ENCODE measurements around the gene MATCAP1.

MATCAP1 gene

DNA sequence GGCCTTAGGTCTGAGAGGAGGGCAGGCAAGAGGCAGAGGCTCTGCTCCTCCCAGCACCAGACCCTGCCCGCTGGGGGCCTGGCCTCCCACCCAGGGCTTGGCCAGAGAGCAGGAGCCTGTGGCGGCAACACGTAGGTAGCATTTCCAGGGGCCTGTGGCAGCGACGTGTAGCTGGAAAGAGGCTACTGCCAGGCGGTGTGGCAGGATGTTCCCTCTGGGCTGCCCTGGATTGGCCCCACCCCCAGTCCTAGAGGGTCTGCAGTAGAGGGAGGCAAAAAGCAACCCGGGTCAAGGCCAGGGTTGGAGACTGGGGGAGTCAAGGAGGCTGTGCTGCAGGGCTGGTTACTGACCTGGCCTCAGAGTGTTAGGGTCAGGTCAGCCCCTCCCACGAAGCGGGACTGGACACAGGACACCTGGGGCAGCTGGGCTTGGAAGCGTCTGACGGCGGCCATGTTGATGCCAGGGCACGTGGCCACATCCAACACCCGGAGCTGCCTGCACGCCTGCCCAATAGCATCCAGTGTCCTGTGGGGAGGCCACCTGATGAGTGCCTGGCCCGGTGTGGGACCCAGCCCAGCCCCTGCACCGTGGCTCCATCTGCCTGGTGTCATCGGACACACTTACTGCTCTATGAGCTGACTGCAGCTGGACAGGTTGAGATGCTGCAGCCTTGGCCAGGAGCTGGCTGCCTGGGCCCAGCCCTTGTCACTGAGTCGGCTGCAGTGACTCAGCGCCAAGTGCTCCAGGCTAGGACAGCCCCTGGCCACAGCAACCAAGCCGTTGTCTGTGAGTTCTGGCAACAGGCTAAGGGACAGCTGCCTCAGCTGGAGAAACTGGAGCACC is 23.7 kb upstream of the MATCAP1 start:
- no peak for DNase-seq

DNA sequence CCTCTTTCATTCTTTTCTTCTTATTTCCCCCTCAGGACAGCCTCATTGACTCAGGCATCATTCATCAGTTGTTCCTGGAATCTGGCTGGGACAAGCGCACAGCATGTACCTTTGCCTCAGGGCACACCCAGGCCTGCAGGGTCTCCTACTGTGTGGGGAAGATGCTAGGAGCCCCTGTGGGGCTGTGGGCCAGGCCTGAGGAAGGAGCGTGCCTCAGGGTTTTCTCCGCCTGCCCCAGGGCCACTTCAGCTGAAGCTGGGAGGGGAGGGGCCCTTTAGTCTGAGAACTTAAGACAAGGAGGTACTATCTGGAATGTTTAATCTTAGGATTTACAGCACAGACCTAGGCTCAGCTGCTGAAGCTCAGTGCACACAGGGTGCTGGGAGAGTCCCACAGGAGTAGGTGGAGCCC is 23.1 kb upstream of the MATCAP1 start:
- DNase-seq: no peak

DNA sequence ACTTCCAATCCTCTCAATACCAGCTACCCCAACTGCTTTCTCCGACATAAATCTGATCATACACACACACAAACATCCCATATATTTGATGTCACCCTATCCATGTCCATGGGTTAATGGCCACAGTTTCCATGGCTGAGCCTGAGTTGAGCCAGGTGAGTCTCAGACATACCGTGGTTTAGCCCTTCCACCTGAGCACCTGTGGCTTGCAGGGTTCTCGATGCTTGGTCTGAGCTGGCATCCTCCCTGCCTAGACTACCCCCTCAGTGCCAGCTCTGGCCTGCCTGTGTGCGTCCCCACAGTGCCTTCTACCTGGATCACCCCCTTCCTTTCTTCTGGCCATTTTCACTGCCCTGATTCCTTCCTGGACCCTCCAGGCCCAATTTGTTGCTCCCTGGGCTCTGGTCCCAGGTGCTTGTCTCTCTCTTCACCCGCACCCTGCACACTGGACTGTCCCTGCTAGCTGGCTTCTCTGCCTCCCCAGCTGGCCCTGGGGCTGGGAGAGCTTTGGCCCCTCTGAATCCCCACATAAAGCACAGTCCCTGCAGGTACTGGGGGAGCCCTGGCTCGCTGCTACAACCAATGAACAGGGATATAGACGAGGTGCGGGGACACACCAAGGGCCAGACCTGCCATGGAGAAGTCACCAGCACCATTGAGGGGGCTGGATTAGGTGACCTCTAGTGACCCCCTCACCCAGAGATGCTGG is 22.5 kb upstream of the MATCAP1 start:
- no peak for DNase-seq

DNA sequence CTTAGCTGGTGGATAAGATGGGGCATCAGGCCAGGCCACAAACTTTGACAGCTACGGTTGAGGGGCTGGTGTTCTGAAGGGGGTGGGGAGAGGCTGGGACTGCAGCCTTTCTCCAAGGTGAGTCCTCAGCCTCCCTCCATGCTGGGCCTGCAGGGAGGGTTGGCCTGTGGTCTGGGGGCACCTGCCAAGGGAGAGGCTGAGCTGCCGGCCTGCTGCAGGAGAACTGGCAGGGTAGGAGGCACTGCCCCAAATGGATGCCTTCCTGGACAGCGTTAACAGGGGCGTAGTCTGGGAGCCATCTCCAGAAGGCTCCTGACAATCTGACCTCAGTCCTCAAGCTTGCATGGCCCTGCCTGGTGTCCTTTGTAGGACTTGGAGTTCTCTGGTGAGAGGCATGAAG is 20.3 kb upstream of the MATCAP1 start:
- no peak for DNase-seq

DNA sequence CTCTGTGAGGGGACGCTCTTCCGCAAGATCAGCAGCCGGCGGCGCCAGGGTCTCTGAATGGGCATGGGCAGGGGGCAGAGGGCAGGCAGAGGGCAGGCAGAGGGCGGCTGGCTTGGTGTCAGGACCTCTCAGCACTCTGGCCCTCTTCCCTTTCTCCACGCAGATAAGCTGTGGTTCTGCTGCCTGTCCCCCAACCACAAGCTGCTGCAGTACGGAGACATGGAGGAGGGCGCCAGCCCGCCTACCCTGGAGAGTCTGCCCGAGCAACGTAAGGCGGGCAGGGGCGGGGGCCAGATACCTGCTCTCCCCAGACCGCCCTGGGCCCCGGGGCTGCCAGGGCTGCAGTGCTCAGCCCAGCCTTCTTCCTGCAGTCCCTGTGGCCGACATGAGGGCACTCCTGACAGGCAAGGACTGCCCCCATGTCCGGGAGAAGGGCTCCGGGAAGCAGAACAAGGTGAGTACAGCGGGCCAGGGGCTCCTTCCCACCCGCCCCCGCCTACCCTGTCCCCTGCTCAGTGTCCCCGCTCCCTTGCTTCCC is 19.3 kb upstream of the MATCAP1 start:
- no peak for DNase-seq

DNA sequence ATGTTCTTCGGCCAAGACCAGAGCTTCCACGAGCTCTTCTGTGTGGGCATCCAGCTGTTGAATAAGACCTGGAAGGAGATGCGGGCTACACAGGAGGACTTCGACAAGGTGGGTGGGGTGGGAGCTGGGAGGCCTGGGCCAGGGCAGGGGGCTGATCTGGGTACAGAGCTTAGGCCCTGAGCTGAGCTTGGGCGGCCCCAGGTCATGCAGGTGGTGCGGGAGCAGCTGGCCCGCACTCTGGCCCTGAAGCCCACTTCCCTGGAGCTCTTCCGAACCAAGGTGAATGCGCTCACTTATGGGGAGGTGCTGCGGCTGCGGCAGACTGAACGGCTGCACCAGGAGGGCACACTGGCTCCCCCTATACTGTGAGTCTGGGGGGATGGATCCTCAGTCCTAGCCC is 18.7 kb upstream of the MATCAP1 start:
- DNase-seq: no peak

DNA sequence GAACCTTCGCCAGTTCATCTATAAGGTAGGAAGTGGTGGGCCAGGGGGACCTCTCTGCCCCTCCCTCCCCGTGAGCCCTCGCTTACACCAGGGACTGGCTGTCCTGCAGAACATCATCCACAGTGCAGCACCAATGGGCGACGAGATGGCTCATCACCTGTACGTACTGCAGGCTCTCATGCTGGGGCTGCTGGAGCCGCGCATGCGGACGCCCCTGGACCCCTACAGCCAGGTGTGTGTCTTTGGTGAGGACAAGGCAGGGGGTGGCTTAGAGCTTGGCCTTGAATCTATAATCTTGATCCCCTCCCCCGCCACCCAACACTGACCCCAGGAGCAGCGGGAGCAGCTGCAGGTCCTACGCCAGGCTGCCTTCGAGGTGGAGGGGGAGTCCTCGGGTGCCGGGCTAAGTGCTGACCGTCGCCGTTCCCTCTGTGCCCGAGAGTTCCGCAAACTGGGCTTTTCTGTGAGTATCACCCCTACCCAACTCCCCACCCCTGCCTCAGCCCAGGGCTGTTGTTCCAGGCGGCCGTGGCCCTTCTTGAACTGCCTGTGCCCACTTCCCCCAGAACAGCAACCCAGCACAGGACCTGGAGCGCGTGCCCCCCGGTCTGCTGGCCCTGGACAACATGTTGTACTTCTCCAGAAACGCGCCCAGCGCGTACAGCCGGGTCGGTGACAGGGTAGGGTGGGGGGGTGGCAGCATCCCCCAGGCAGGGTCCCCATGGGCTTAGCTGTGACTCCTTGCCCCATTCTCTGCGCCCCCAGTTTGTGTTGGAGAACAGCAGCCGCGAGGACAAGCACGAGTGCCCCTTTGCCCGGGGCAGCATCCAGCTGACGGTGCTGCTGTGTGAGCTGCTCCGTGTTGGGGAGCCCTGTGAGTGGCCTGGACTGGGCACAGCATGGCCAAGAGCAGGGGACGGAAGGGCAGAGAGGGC is 17.9 kb upstream of the MATCAP1 start:
- DNase-seq: no peak

DNA sequence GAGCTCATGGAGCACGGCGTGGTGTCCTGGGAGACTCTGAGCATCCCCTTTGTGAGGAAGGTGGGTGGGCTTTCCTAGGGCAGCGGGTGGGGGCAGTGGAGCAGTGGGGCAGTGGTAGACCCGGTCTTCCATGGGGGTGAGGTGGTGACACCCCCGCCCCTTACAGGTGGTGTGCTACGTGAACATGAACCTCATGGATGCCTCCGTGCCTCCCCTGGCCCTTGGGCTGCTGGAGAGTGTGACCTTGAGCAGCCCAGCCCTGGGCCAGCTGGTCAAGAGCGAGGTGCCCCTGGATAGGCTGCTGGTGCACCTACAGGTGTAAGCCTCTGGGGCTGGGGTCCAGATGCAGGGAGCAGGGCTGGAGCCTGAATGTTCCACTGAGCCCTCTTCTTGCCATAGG is 16.7 kb upstream of the MATCAP1 start:
- no peak for DNase-seq

DNA sequence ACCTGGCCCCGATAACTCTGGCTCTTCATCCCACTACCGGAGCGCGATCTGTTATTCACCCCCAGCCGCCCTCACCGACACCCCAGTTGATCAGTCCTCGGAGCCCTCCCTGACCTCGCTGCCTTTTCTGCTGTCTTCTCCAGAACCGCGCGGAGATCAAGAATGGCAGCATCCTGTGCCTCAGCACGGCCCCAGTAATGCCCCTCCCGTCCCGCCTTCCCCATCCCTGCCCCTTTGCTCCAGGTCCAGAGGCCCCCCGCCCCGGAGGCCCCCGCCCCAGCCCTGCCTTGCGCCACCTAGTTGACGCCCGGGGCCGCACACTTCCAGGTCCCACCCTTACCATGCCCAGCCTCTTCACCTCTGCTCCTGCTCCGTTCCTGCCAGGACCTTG is 16.0 kb upstream of the MATCAP1 start:
- no peak for DNase-seq

DNA sequence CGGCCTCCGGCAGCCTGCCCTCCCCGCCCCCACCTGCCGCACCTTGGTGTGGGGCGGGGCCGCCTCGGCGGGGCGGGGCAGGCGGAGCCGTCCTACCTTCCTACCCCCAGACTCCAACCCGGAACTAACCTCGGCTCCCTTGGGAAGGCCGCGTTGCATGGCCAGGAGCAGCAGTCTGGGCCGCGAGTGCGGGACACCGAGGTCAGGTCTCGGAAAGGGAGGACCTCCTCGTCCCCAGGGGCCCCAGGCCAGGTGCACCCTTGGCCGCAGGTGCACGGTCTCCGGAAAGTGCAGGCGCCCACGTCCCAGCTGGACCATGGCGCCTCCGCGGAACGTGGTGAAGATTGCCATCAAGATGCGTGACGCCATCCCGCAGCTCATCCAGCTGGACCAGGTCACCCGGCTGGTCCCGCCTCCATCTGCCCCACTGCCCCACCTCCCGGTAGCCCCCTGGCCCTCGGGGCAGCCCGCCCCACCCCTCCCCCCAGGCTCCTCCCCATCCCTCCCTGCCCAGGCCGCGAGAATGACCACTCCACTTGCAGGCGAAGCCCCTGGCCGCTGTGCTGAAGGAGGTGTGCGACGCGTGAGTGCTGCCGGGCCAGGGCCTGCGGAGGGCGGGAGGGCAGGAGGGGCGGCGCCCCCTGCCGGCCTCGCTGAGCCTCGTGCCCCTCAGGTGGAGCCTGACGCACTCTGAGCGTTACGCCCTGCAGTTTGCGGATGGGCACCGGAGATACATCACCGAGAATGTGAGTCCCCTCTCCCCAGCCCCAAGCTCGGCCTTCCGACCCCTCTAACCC is 15.4 kb upstream of the MATCAP1 start, which contains the start of gene ELMO3:
Gene ELMO3 (plus strand): TSS at position 121 of the 797 bp plus-strand sequence. CDS start 196 bp downstream, at position 317.
- DNase-seq: no peak

DNA sequence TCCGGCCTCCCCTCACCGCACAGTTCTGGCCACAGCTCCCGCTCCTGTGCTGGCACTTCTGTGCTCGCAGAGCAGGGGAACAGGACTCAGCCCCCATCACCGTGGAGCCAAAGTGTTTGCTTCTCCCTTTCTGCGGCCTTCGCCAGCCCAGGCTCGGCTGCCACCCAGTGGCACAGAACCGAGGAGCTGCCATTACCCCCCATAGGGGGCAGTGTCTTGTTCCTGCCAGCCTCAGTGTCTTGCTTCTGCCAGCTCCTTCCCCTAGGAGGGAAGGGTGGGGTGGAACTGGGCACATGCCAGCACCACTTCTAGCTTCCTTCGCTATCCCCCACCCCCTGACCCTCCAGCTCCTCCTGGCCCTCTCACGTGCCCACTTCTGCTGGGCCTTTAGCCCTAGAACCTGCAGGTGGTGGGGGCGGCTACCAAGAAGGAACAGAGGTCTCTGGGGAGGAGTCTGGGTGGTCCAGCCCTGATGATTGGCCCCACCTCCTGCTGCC is 14.5 kb upstream of the MATCAP1 start:
- peak; percentile 8 for DNase-seq

DNA sequence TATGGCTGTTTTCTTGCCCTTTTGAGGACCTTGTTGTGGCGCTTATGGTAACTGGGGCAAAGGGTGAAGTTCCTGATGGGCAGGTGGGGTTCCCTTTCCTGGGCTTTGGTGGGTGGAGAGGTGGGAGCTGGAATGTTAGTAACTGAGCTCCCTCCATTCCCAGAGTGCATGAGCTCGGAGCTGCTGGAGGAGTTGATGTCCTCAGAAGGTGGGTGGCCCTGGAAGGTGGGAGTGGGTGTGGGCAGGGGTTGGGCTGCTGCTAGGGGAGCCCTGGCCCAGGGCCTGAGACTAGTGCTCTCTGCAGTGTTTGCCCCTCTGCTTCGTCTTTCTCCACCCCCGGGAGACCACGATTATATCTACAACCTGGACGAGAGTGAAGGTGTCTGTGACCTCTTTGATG is 13.9 kb upstream of the MATCAP1 start:
- DNase-seq: no peak

DNA sequence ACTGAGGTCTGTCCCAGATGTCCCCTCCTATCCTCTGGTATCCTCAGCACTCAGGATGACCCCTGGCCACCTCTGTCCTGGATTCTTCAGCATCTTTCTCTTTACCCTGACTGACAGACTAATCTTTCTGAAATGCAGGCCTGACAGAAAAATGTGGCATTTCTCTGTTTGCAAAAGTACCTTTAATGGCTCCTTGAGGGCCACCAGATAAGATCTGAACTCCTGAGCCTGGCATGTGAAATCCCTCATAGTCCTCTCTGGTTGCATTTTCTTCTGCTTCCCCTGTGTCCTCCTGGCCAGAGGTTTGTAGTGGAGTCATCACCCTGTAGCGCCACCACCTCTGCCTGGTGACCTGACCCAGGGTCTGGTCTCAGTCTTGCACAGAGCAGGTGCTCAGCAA is 13.1 kb upstream of the MATCAP1 start:
- DNase-seq: no peak

DNA sequence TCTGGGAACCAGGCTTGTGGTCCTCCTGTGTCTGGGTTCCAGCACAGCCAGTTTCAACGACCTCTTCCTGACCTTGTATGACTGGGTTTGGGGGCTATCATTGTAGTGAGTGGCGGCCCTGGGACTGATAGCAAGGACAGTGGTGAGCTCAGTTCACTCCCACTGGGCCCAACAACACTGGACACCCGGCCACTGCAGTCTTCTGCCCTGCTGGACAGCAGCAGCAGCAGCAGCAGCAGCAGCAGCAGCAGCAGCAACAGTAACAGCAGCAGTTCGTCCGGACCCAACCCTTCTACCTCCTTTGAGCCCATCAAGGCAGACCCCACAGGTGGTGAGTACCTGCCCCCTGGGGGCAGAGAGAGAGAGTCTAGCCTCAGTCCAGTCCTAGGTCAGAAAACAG is 11.9 kb upstream of the MATCAP1 start:
- DNase-seq: no peak

DNA sequence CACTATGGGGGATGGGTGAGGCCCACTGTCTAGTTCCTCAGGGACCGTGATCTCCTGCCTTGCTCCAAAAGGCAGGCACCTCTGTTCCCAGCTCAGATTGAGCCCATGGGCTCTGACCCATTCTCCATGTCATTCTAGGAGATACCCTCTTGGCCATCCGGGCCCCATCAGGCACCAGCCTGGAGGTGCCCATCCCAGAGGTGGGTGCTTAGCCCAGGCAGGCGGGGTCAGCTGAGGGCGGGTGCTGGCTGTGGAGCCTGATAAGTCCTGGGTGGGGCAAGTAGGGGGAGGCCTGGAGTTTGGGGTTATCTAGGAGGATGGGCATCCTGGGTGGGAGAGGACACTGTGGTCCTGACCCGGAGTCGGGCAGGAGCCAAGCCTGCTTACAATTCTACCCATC is 10.5 kb upstream of the MATCAP1 start:
- no peak for DNase-seq

DNA sequence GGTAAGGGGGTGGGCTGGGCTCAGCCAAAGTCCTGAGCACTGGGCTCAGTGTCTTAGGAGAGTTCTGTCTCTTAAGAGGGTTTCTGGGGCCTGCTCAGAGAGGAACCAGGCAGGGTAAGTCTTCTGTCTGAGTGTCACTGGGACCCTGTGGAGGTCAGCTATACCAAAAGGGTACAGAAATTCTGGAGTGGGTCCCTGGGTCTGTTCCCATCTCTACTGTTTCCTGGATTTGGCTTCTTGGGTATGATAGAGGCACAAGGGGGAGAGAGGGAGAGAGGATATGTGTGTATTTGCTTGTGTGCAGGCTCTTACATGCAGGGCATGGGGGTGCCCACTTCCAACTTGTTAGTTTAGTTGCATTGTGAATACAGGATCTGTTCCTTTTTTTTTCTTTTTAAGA is 9.8 kb upstream of the MATCAP1 start:
- DNase-seq: no peak

DNA sequence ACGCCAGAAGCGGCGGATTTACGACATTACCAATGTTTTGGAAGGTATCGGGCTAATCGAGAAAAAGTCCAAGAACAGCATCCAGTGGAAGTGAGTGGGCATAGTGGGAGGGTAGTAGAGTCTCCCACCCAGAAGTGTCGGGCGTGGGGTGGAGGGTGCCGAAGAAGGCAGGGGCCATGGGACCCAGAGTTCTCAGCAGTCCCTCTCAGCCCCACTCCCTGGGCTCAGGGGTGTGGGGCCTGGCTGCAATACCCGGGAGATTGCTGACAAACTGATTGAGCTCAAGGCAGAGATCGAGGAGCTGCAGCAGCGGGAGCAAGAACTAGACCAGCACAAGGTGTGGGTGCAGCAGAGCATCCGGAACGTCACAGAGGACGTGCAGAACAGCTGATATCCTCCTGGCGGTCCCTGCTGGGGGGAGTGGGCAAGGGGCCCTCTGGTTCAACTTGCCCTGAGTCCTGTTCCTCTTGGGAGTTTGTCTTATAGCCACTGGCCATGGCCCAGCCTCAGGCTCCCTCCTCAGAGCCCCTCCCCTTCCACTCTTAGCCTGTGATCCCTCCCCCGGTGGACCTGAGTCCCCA is 9.1 kb upstream of the MATCAP1 start:
- no peak for DNase-seq

DNA sequence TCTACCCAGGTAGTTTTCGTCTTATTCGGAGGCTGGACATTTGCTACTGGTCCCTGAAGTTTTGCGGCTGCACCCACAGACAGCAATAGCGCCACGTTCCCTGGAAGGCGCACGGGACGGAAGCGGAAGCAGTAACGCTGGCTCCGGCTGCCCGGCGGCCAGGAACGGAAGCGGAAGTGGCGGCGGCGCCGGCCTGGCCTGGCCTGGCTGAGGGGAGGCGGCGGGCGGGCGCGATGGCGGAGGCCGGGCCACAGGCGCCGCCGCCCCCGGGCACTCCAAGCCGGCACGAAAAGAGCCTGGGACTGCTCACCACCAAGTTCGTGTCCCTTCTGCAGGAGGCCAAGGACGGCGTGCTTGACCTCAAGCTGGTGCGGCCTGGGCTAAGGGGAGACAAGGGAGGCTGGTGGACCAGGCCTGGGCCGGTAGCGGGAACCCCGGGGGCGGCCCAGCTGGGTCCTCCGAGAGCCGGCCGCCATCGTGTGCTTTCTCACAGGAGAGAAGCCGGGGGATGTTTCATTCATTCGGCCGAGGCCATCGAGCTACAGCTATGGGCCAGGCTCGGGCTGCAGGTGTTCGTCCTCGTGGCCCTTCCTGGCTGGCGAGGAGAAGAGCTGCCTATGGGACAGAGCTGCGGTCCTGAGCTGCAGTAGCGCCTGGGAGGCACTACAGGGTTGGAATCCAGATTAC is 8.4 kb upstream of the MATCAP1 start, which contains the start of gene E2F4:
Gene E2F4 (plus strand): TSS at position 161 of the 687 bp plus-strand sequence. CDS start 73 bp downstream, at position 234.
- peak; percentile 83 for DNase-seq

DNA sequence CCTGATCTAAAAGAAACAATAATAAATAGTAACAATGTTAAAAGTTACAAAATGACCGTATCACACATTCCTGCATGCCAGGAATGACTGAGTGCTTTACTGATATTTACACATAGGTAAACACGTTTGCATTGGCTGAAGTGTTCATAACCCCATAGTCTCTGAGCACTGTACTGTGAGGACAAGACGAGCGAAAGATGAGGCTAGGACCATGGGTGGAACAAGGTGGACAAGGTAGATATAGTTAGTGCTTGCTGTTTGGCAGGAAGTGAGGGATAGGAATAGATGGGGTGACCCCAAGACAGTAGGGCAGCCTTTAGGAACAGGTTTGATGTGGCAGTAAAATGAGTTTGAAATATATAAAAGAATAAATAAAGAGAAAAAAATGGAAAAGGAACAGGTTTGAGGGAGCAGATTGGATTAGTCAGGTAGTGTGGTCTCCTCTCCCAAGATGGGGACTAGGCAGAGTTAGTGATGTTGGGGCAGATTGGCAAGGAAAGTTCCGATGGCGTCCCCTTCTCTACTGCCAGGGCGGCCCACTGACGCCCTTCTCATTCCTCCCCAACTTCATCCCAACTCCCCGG is 7.7 kb upstream of the MATCAP1 start:
- no peak for DNase-seq

Measured in stimulated activated naive CD4-positive, alpha-beta T cell treated with Interleukin-2 at 50 U/mL for 16 hours (primary cell).